ENCODE results near the gene VTN. TPM values are rescaled to one million over a fixed set of nuclear protein-coding genes. Genes with fewer than 3 reads are reported as not detected.

VTN gene
- polyA plus RNA-seq, 1 donor (not counting 4 experiments of a cell fraction or from before 2014, with no cell fraction given), result not detected

- Histone ChIP-seq H3K27me3 (ENCODE audit: control insufficient read depth, extremely low read depth, insufficient read depth, low read length) (no peaks in the 10 kb centered on the region), H3K9me3 (ENCODE audit: control insufficient read depth, low read depth, low read length) (no peaks in the 10 kb centered on the region), H3K27ac (ENCODE audit: control insufficient read depth, insufficient read depth, low read length) (no peak overlapping the region), H2AFZ (ENCODE audit: control insufficient read depth, low read length) (no peak overlapping the region), H4K20me1 (ENCODE audit: control insufficient read depth, extremely low read depth, insufficient read depth, low read length) (no peaks in the 10 kb centered on the region), H3K4me3 (ENCODE audit: control insufficient read depth in 2 of 3, extremely low read depth in 1 of 3, insufficient read depth in 2 of 3, low read depth in 1 of 3, low read length in 3 of 3) (no peak overlapping the region), H3K4me1 (ENCODE audit: control insufficient read depth, extremely low read depth, insufficient read depth, low read length) (peaks cover 14% of the 10 kb centered on the region), H3K4me2 (ENCODE audit: control insufficient read depth, extremely low read depth, insufficient read depth, low read depth, low read length) (no peak overlapping the region), H3K9ac (ENCODE audit: control insufficient read depth, extremely low read depth, insufficient read depth, low read length) (no peak overlapping the region), H3K9me1 (ENCODE audit: control insufficient read depth, extremely low read depth, insufficient read depth, low read length) (peaks cover 2% of the 10 kb centered on the region), H3K79me2 (ENCODE audit: control insufficient read depth, insufficient read depth, low read length) (peaks cover 12% of the 10 kb centered on the region), H3K36me3 (ENCODE audit: control insufficient read depth in 2 of 2, extremely low read depth in 1 of 2, insufficient read depth in 2 of 2, low read length in 2 of 2) (peaks cover 14% of the 10 kb centered on the region in 2 experiments)
- DNase-seq (ENCODE audit: low read depth, low spot score) (no peak), FAIRE-seq (no peak)
- TF ChIP-seq EZH2 (IDR thresholded peaks at IDR 0.05; ENCODE audit: low read length), result no peak
- TF ChIP-seq, protein P1, sequence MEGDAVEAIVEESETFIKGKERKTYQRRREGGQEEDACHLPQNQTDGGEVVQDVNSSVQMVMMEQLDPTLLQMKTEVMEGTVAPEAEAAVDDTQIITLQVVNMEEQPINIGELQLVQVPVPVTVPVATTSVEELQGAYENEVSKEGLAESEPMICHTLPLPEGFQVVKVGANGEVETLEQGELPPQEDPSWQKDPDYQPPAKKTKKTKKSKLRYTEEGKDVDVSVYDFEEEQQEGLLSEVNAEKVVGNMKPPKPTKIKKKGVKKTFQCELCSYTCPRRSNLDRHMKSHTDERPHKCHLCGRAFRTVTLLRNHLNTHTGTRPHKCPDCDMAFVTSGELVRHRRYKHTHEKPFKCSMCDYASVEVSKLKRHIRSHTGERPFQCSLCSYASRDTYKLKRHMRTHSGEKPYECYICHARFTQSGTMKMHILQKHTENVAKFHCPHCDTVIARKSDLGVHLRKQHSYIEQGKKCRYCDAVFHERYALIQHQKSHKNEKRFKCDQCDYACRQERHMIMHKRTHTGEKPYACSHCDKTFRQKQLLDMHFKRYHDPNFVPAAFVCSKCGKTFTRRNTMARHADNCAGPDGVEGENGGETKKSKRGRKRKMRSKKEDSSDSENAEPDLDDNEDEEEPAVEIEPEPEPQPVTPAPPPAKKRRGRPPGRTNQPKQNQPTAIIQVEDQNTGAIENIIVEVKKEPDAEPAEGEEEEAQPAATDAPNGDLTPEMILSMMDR (optimal IDR thresholded peaks at IDR 0.05 in 1 of 3, IDR thresholded peaks at IDR 0.05 in 1 of 3, conservative IDR thresholded peaks at IDR 0.05 in 1 of 3; ENCODE audit: extremely low read depth in 1 of 3, insufficient read depth in 2 of 3, low read length in 3 of 3), result no peak
- dilution Hi-C loops (cut with MboI; ENCODE audit: extremely low pct_ligation_motif_present, low sequenced_read_pairs), result no loop called here
Measured at GRCh38 chr17:28328325-28328724, 41.8 kb downstream of the VTN start.

- Histone ChIP-seq H3K36me3 (ENCODE audit: control insufficient read depth in 2 of 2, extremely low read depth in 1 of 2, insufficient read depth in 2 of 2, low read length in 2 of 2) (peaks cover 14% of the 10 kb centered on the region in 2 experiments), H3K27ac (ENCODE audit: control insufficient read depth, insufficient read depth, low read length) (no peak overlapping the region), H4K20me1 (ENCODE audit: control insufficient read depth, extremely low read depth, insufficient read depth, low read length) (no peaks in the 10 kb centered on the region), H3K9ac (ENCODE audit: control insufficient read depth, extremely low read depth, insufficient read depth, low read length) (no peak overlapping the region), H3K27me3 (ENCODE audit: control insufficient read depth, extremely low read depth, insufficient read depth, low read length) (no peaks in the 10 kb centered on the region), H3K79me2 (ENCODE audit: control insufficient read depth, insufficient read depth, low read length) (peaks cover 13% of the 10 kb centered on the region), H3K4me3 (ENCODE audit: control insufficient read depth in 2 of 3, extremely low read depth in 1 of 3, insufficient read depth in 2 of 3, low read depth in 1 of 3, low read length in 3 of 3) (no peak overlapping the region), H2AFZ (ENCODE audit: control insufficient read depth, low read length) (no peak overlapping the region), H3K9me3 (ENCODE audit: control insufficient read depth, low read depth, low read length) (no peaks in the 10 kb centered on the region), H3K9me1 (ENCODE audit: control insufficient read depth, extremely low read depth, insufficient read depth, low read length) (peaks cover 2% of the 10 kb centered on the region), H3K4me1 (ENCODE audit: control insufficient read depth, extremely low read depth, insufficient read depth, low read length) (peaks cover 14% of the 10 kb centered on the region), H3K4me2 (ENCODE audit: control insufficient read depth, extremely low read depth, insufficient read depth, low read depth, low read length) (no peak overlapping the region)
- dilution Hi-C loops (cut with MboI; ENCODE audit: extremely low pct_ligation_motif_present, low sequenced_read_pairs), result no loop called here
- TF ChIP-seq EZH2 (IDR thresholded peaks at IDR 0.05; ENCODE audit: low read length), result no peak
- TF ChIP-seq, protein P1 (optimal IDR thresholded peaks at IDR 0.05 in 1 of 3, IDR thresholded peaks at IDR 0.05 in 1 of 3, conservative IDR thresholded peaks at IDR 0.05 in 1 of 3; ENCODE audit: extremely low read depth in 1 of 3, insufficient read depth in 2 of 3, low read length in 3 of 3), result no peak
- no peak for FAIRE-seq
- no peak for DNase-seq (ENCODE audit: low read depth, low spot score)
Measured at GRCh38 chr17:28327709-28328108, 42.4 kb downstream of the VTN start.

Measured in keratinocyte (primary cell).